Endothelial cell of umbilical vein (primary cell): ENCODE results near the gene NEB. TPM values are rescaled to one million over a fixed set of nuclear protein-coding genes. Genes with fewer than 3 reads are reported as not detected.

ENCODE experiments used
- BruUV-seq: library from RNA; stranded (reverse); fragments of 400-500 nt; replicated peaks from 2 replicates; lab custom pipeline; 2021; lab: Mats Ljungman, UMichigan
- CTCF ChIA-PET: fragments of 300-600, 350-600 bp; sonication (Branson Sonifier 250); formaldehyde crosslinking; loops from one replicate; lab custom pipeline; 2021; ENCODE audit warnings: antibody characterized with exemption, inconsistent platforms; lab: Charles Lee
- POLR2A ChIA-PET: fragments of 300-600, 350-600 bp; sonication (Branson Sonifier 250); formaldehyde crosslinking; loops from one replicate; lab custom pipeline; 2021; ENCODE audit warnings: antibody characterized with exemption, inconsistent platforms; lab: Charles Lee
- DNase-seq: peaks from one replicate; pipeline ENCODE4 v3.0.0-alpha.2; 2011; ENCODE audit warnings: low read depth, low spot score
- FAIRE-seq: peaks from 2 replicates; lab custom pipeline; 2011; peaks lifted over from hg19 to GRCh38; lab: Jason Lieb, UNC
- H2AFZ ChIP-seq: 2 replicates; pipeline ENCODE4 v1.6.0; 2012; ENCODE audit warnings: low read depth, low read length, control low read depth, inconsistent platforms
- H3K27ac ChIP-seq: 2 replicates; pipeline ENCODE4 v1.5.1; 2011; ENCODE audit warnings: low read depth, mild to moderate bottlenecking, control low read depth, low read length, moderate library complexity; ENCODE audit not compliant: insufficient read depth
- H3K27me3 ChIP-seq, 2 experiments: 2 replicates each; pipeline versions ENCODE4 v1.6.0 to v1.6.1; 2011; ENCODE audit warnings: low read length in 2 of 2, mixed read lengths in 1 of 2; ENCODE audit not compliant: control insufficient read depth in 2 of 2, insufficient read depth in 2 of 2
- H3K36me3 ChIP-seq, 2 experiments: 2 replicates in 1 of 2; 3 replicates in 1 of 2; pipeline ENCODE4 v1.5.1; 2011; ENCODE audit warnings: low read length in 2 of 2, mild to moderate bottlenecking in 1 of 2, moderate library complexity in 1 of 2; ENCODE audit not compliant: control insufficient read depth in 2 of 2, insufficient read depth in 2 of 2; ENCODE audit errors: extremely low read depth in 1 of 2
- H3K4me1 ChIP-seq: 3 replicates; pipeline ENCODE4 v1.5.1; 2011; ENCODE audit warnings: mild to moderate bottlenecking, low read length; ENCODE audit not compliant: control insufficient read depth, insufficient read depth; ENCODE audit errors: extremely low read depth
- H3K4me2 ChIP-seq: 2 replicates; pipeline ENCODE4 v1.6.1; 2011; ENCODE audit warnings: low read length, control low read depth, mixed read lengths; ENCODE audit not compliant: insufficient read depth
- H3K4me3 ChIP-seq, 3 experiments: fragments of 200-600 bp in 1 of 3; sonication (generic), shearing (Covaris generic) in 1 of 3; replicated peaks in 1 of 3; 2 replicates each; pipeline ENCODE4 v1.5.1; 2011 to 2016; ENCODE audit warnings: control low read depth in 3 of 3, low read length in 3 of 3, mild to moderate bottlenecking in 2 of 3, inconsistent platforms in 1 of 3, low read depth in 1 of 3, moderate library complexity in 1 of 3; ENCODE audit not compliant: insufficient read depth in 1 of 3
- H3K79me2 ChIP-seq: 2 replicates; pipeline ENCODE4 v1.6.0; 2012; ENCODE audit warnings: low read length, inconsistent platforms; ENCODE audit not compliant: control insufficient read depth, insufficient read depth
- H3K9ac ChIP-seq: replicated peaks from 2 replicates; pipeline ENCODE3; 2011; ENCODE audit warnings: low read length, control low read depth; ENCODE audit not compliant: insufficient read depth; ENCODE audit errors: extremely low read depth
- H3K9me1 ChIP-seq: replicated peaks from 3 replicates; pipeline ENCODE4 v1.6.0; 2011; ENCODE audit warnings: mild to moderate bottlenecking, low read length; ENCODE audit not compliant: control insufficient read depth, insufficient read depth; ENCODE audit errors: extremely low read depth
- H3K9me3 ChIP-seq: replicated peaks from 2 replicates; pipeline ENCODE4 v1.5.1; 2012; ENCODE audit warnings: low read length, inconsistent platforms; ENCODE audit not compliant: control insufficient read depth, insufficient read depth
- H4K20me1 ChIP-seq: replicated peaks from 2 replicates; pipeline ENCODE3; 2011; ENCODE audit warnings: mild to moderate bottlenecking, low read length; ENCODE audit not compliant: control insufficient read depth, insufficient read depth; ENCODE audit errors: extremely low read depth
- EZH2 ChIP-seq: IDR thresholded peaks from 2 replicates; pipeline ENCODE4 v1.6.1; 2012; ENCODE audit warnings: borderline replicate concordance, low read depth, mild to moderate bottlenecking, moderate library complexity, low read length, inconsistent platforms; ENCODE audit not compliant: severe bottlenecking
- FOS ChIP-seq: IDR thresholded peaks from 2 replicates; pipeline ENCODE4 v1.6.1; 2011; ENCODE audit warnings: mild to moderate bottlenecking, low read length, moderate library complexity, borderline replicate concordance; ENCODE audit not compliant: insufficient read depth
- GATA2 ChIP-seq: IDR thresholded peaks from 2 replicates; pipeline ENCODE4 v1.7.0; 2011; ENCODE audit warnings: low read depth, mild to moderate bottlenecking, moderate library complexity, mixed read lengths, low read length; ENCODE audit not compliant: insufficient read length, insufficient read depth
- JUN ChIP-seq: IDR thresholded peaks from 2 replicates; pipeline ENCODE4 v1.6.1; 2011; ENCODE audit warnings: borderline replicate concordance, low read depth; ENCODE audit not compliant: insufficient read length, insufficient read depth
- MAX ChIP-seq: IDR thresholded peaks from 2 replicates; pipeline ENCODE4 v1.6.1; 2011; ENCODE audit not compliant: insufficient read depth, insufficient read length
- MYC ChIP-seq: IDR thresholded peaks from one replicate; pipeline ENCODE4 v1.6.1; 2011; ENCODE audit warnings: mild to moderate bottlenecking, low read depth, low read length
- POLR2A ChIP-seq: IDR thresholded peaks from 2 replicates; pipeline ENCODE4 v1.6.1; 2012; ENCODE audit warnings: low read depth, mild to moderate bottlenecking, control low read depth, low read length
- POLR2AphosphoS5 ChIP-seq: IDR thresholded peaks from 2 replicates; pipeline ENCODE4 v1.6.1; 2012; ENCODE audit warnings: low read depth, mild to moderate bottlenecking, control low read depth, low read length, moderate library complexity; ENCODE audit not compliant: insufficient read depth
- dilution Hi-C: fragments of 300-500 bp; cut with MboI; formaldehyde crosslinking; loops from one replicate; pipeline ENCODE4 v1.15.0; 2019; ENCODE audit warnings: low sequenced_read_pairs; ENCODE audit not compliant: extremely low pct_ligation_motif_present
- intact Hi-C: fragments of 100-400 bp; cut with micrococcal nuclease; formaldehyde crosslinking; loops from one replicate; pipeline ENCODE4 v1.10.0; 2022
- polyA plus RNA-seq, 4 experiments: library from polyadenylated mRNA; depleted of rRNA in 3 of 4; stranded (reverse) in 3 of 4; unstranded in 1 of 4; fragments of >200 nt; gene quantifications; 2 replicates each; pipeline versions ENCODE4 v1.2.1 to v1.2.3, GENCODE V29; 2011 to 2012; ENCODE audit warnings: missing spikeins in 1 of 4
- total RNA-seq: library from RNA; stranded (reverse); gene quantifications from 2 replicates; pipeline ENCODE4 v1.2.3, GENCODE V29; 2021
- TF ChIP-seq, protein P1 (sequence below), 2 donors: IDR thresholded peaks; 1 replicate in 1 of 2; 2 replicates in 1 of 2; pipeline ENCODE4 v1.5.1; 2011; ENCODE audit warnings: low read length in 2 of 2, mild to moderate bottlenecking in 2 of 2, moderate library complexity in 2 of 2, control low read depth in 1 of 2, inconsistent platforms in 1 of 2, low read depth in 1 of 2; ENCODE audit not compliant: insufficient read depth in 1 of 2; ENCODE audit errors: extremely low read depth in 1 of 2

Gene NEB
- total and polyA plus RNA-seq, 2 donors (not counting 3 experiments of a cell fraction or from before 2014, with no cell fraction given): 0.84 to 1.8 TPM

- Histone ChIP-seq H3K4me2 (no peak overlapping the region), H3K9me1 (no peaks in the 10 kb centered on the region), H3K9me3 (no peaks in the 10 kb centered on the region), H3K36me3 (peaks cover 0 to 20% of the 10 kb centered on the region in 2 experiments), H3K79me2 (no peaks in the 10 kb centered on the region), H2AFZ (no peak overlapping the region), H3K27ac (no peak overlapping the region), H3K4me3 (no peak overlapping the region), H3K4me1 (no peaks in the 10 kb centered on the region), H3K9ac (no peak overlapping the region), H4K20me1 (no peaks in the 10 kb centered on the region), H3K27me3 (no peaks in the 10 kb centered on the region)
- DNase-seq (no peak), FAIRE-seq (no peak)
- ChIA-PET CTCF (interaction anchor here (1.4 kb wide), 1 partner anchor 9 kb away, joined by 3 read pairs; no protein-coding TSS in a partner anchor), POLR2A (no interaction called here)
- no peak for TF ChIP-seq POLR2A
- TF ChIP-seq FOS: no peak
- no peak for TF ChIP-seq MYC
- TF ChIP-seq GATA2: no peak
- TF ChIP-seq JUN: no peak
- no peak for TF ChIP-seq MAX
- no peak for TF ChIP-seq POLR2AphosphoS5
- no peak for TF ChIP-seq EZH2
- TF ChIP-seq, protein P1, sequence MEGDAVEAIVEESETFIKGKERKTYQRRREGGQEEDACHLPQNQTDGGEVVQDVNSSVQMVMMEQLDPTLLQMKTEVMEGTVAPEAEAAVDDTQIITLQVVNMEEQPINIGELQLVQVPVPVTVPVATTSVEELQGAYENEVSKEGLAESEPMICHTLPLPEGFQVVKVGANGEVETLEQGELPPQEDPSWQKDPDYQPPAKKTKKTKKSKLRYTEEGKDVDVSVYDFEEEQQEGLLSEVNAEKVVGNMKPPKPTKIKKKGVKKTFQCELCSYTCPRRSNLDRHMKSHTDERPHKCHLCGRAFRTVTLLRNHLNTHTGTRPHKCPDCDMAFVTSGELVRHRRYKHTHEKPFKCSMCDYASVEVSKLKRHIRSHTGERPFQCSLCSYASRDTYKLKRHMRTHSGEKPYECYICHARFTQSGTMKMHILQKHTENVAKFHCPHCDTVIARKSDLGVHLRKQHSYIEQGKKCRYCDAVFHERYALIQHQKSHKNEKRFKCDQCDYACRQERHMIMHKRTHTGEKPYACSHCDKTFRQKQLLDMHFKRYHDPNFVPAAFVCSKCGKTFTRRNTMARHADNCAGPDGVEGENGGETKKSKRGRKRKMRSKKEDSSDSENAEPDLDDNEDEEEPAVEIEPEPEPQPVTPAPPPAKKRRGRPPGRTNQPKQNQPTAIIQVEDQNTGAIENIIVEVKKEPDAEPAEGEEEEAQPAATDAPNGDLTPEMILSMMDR (IDR thresholded peaks at IDR 0.05; ENCODE audit: extremely low read depth in 1 of 2, insufficient read depth in 1 of 2, low read depth in 1 of 2, low read length in 2 of 2): no peak
- intact Hi-C loops (no loop called here), dilution Hi-C loops (no loop called here)
- BruUV-seq: no TSS peak
Observed at GRCh38 chr2:151478011-151478410, 256.3 kb downstream of the NEB start.
